ENCODE results near the gene HMBS.

DNA sequence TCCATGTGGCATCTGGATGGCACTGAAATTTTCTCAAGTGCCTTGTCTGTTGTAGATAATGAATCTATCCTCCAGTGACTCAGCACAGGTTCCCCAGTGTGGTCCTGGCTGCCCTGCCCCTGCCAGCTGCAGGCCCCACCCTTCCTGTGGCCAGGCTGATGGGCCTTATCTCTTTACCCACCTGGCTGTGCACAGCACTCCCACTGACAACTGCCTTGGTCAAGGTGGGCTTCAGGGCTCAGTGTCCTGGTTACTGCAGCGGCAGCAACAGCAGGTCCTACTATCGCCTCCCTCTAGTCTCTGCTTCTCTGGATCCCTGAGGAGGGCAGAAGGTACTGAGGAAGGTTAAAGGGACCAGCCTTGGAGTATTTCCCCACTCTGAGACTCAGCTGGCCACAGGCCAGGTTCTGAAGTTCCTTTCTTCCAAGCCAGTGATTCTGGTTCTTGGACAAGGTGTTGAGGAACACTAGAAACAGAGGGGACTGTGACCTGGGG lies 3.1 kb downstream of the HMBS start:
- TF ChIP-seq, protein P1, sequence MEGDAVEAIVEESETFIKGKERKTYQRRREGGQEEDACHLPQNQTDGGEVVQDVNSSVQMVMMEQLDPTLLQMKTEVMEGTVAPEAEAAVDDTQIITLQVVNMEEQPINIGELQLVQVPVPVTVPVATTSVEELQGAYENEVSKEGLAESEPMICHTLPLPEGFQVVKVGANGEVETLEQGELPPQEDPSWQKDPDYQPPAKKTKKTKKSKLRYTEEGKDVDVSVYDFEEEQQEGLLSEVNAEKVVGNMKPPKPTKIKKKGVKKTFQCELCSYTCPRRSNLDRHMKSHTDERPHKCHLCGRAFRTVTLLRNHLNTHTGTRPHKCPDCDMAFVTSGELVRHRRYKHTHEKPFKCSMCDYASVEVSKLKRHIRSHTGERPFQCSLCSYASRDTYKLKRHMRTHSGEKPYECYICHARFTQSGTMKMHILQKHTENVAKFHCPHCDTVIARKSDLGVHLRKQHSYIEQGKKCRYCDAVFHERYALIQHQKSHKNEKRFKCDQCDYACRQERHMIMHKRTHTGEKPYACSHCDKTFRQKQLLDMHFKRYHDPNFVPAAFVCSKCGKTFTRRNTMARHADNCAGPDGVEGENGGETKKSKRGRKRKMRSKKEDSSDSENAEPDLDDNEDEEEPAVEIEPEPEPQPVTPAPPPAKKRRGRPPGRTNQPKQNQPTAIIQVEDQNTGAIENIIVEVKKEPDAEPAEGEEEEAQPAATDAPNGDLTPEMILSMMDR (IDR thresholded peaks at IDR 0.05; ENCODE audit: poor library complexity): no peak
- no peak for TF ChIP-seq EZH2phosphoT487 (IDR thresholded peaks at IDR 0.05; ENCODE audit: low read depth, severe bottlenecking, unreplicated experiment)
